ENCODE results near the gene BEX4.
"Not testable (repeated sequence)": the region's sequence is repeated elsewhere in the genome, so short reads cannot be mapped to it uniquely, and the experiment has no call there.

Gene BEX4

GRCh38 chrX:103214870-103215424 lies at the start of gene BEX4:
Gene BEX4 (plus strand): TSS chrX:103215108. CDS start chrX:103216154, 1,046 bp downstream.
- peak; percentile 60 to 69 for DNase-seq

- no peak for DNase-seq
Measured at GRCh38 chrX:103170216-103170615, 44.7 kb upstream of the BEX4 start.

GRCh38 chrX:103171353-103171752 lies 43.6 kb upstream of the BEX4 start:
- DNase-seq: no peak

DNA sequence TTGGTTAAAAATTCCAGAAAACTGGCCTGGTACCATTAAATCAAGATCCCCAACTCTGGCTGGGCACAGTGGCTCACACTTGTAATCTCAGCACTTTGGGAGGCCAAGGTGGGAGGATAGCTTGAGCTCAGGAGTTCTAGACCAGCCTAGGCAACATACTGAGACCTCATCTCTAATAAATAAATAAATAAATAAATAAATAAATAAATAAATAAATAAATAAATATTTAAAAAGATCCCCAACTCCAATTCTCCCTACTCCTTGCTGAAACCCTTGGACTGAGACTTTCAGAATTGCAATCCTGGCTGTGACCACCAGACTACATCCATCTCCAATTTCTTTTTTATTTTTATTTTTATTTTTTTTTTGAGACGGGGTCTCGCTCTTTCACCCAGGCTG lies 39.7 kb upstream of the BEX4 start:
- DNase-seq: not testable (repeated sequence)

- DNase-seq: peak; percentile 36 to 59
Measured at GRCh38 chrX:103175944-103176753, 38.8 kb upstream of the BEX4 start.

DNA sequence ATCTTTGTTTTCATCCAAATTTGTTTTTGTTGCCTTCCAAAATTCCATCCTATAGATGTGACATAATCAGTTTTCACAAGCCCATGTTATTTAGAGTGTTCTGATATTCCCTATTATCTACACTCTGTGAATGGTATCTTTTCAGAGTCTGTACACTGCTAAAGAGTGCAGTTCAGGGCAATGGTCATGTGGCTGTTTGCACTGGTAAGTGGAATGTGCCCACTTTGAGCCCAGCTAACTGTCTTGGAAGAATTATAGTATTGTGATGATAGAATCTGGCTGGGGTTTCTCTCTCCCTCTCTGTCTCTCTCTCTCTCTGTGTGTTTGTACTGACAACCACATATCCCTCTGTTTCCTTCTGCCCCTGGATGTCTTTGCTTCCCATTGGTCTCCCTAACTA lies 37.4 kb upstream of the BEX4 start:
- DNase-seq: no peak

DNA sequence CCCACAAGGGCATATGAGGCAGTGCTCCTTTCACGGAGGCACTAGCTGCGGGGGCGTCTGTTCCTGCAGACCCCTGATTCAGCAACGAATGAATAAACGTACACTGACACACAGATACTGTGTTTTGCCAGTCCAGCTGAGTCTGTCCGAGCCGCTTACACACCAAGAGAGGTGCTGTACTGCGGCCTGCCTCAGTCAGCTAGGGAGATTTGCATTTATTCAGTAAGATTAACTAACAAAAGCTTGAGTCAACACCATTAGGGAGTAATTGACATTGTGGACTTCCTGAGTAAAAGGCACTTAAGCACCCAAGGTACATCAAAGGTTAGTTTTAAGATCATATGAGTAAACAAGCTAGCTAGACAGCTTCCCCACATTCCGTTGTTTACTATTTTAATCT lies 31.0 kb upstream of the BEX4 start:
- DNase-seq: no peak

DNA sequence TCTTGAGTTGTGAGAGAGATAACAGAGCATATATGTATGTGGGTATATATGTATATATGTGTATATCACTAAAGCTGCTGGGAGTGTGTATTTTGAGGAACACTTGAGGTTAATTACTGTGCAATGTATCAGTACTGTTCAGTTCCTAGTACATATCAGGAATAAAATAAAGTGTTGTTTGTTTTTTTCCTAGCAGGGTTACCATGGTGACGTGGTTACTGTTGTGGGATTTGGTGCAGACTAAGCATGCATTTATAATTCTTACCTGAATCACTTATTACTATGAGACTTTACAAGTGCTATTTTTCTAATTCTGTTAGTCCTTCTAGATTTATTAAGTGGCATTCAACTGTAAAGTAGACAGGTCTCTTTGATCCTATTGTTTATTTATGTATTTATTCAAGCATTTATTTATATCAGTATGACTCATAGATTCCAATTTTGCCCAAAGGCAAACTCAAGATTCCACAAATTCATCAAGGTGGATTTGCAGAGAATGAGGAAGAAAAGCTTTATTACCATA lies 26.9 kb upstream of the BEX4 start:
- DNase-seq: no peak

DNA sequence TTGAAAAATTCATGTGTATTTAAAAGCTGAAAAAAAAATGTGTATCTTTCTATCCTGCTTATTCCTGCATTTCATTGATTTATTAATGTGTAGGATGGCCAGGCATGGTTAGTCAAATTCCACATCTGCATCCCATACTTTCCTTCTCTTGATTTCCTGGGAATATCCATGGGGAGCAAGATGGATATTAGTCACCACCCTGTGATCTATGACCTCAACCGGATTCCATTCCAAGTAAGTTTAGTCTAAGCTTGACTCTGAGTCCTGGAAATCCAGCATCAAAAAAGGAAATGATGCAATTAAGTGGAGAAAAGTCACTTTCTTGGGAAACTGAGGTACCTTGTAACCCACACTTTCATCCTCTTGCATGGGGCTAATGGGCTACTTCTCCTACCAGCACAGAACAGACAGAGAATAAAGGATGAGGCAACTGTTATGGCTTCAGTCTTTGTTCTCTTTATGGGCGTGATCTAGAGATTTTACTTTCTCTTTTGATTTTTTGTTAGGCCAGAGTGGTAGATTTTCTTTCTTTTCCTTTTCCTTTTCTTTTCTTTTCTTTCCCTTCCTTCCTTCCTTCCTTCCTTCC lies 17.1 kb upstream of the BEX4 start:
- DNase-seq: no peak

DNA sequence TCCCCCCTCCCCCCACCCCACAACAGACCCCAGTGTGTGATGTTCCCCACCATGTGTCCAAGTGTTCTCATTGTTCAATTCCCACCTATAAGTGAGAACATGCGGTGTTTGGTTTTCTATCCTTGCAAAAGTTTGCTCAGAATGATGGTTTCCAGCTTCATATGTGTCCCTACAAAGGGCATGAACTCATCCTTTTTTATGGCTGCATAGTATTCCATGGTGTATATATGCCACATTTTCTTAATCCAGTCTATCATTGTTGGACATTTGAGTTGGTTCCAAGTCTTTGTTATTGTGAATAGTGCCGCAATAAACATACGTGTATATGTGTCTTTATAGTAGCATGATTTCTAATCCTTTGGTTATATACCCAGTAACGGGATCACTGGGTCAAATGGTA lies 16.2 kb upstream of the BEX4 start:
- not testable (repeated sequence) for DNase-seq

DNA sequence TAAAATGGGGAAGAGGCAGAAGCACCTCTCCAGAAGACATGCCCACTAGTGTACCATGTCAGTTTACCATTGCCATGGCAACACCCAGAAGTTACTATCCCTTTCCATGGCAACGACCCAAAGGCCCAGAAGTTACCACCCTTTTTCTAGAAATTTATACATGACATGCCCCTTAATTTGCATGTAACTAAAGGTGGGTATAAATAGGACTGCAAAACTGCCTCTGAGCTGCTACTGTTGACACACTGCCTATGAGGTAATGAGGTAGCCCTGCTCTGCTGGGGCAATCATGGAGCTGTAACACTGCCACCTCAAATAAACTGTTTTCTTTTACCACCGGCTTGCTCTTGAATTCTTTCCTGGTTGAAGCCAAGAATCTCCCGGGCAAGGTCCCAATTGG lies 13.9 kb upstream of the BEX4 start:
- DNase-seq: no peak

DNA sequence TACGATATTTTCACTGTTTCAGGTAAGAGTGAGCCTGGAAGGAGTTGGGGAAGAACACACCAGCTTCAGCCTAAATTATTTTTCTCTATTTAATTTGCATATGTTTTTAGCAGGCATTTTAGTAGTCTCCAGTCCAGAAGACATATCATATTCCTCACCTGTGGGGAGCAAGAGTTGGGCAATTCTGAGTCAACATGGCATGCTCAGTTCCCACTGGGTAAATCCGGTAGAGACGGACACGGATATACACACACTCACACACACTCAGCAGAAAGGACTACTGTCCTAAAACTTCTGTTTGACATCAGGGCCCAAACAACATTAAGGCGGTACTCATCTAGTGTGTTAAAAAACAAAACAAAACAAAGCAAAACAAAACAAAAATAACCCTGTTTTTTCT lies 4.9 kb upstream of the BEX4 start:
- no peak for DNase-seq

DNA sequence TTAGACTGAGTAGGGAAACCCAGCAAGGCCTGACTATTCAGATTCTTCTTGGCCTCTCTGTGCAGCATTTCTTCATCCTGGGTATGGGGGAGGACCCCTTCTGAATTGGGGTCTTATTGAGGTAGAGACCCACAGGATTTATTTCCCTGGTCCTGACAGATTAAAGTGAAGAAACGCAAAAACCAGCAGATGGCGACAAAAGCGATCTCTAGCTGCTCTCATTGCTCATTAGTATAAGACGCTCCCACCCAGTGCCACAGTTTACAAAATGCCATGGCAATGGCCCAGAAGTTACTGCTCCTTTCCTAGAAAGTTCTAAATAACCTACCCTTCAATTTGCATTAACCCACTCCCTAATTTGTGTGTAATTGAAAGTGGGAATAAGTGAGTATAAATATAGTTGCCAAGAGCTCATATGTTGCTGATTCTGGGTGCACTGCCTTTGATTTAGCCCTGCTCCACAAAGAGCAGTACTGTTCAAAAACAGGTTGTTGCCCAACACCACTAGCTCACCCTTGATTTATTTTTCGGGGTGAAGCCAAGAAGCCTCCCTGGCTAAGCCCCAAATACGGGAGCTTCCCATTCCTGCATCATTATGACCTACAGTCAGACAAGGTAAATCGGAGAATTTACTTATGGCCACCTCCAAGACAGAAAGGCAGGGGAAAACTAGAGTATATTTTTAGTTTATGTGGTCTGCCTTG lies 3.7 kb upstream of the BEX4 start:
- peak; percentile 5 to 27 for DNase-seq

GRCh38 chrX:103212749-103213457 lies 2.0 kb upstream of the BEX4 start:
- DNase-seq: no peak

- peak in 1 of 2 donors; percentile 3 for DNase-seq
Measured at GRCh38 chrX:103215425-103215991, 600 bp downstream of the BEX4 start.

DNA sequence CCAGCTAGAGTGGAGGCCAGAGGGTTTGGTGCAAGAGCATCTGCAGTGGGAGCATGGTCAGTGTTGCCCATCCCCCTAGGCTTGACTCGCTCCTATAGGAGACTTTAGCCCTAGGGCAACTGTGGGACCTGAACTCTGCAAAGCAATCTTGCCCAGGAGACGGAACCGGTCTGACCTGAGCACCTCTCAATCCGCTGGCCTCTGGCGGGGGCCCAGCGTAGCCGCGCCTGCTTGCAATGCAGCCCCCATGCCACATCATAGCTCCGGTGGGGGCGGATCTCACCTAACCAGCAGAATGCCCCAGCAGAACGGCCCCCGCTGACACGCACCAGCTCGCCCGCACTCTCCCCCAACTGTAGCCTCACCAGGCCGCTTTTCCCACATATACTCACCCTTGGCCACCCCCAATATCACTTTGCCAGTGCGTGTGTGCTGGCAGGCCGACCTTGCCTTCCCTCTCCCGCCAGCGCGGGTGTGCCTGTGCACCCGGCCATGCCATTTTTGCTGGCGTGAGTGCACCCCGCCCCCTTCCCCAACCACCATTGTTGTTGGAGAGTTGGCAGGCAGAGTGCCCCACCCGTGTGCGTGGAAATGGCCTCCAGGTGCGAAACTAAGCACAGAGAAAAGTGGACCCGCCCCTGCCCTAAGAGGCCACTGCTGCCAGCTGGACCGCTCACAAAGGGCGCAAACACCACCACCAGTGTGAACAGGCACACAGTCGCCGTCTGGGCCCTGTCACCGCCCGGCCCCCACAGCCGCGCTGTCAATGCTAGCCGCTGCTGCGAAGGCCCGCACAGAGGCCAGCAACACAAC lies 5.8 kb downstream of the BEX4 start:
- no peak for DNase-seq

DNA sequence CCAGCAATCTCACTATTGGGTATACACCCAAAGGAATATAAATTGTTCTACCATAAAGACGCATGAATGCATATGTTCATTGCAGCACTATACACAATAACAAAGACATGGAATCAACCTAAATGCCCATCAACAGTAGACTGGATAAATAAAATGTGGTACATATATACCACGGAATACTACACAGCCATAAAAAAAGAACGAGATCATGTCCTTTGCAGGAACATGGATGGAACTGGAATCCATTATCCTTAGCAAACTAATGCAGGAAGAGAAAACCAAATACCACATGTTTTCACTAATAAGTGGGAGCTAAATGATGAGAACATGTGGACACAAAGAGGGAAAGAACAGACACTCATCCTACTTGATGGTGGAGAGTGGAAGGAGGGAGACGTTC lies 11.0 kb downstream of the BEX4 start:
- DNase-seq: not testable (repeated sequence)

DNA sequence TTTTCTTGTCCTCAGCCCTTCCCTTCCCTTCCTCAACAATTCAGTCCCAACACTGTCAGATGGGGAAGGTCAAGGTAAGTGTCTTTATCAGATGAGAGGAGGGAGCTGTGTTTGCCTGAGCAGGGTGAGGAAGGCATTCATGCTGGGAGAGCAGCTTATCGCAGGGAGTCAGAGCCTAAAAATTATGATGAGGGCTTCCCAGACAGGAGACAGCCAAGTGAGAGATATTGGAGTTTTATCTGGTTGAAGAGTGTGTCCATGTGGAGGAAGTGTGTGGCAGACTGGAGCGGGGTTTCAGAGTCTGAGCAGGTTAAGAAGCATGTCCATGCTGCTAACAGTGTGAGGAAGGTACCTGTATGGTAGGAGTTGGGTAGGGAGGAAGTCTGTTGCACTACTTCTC lies 18.4 kb downstream of the BEX4 start:
- no peak for DNase-seq

GRCh38 chrX:103234869-103235268 lies 20.0 kb downstream of the BEX4 start:
- no peak for DNase-seq

- not testable (repeated sequence) for DNase-seq
Measured at GRCh38 chrX:103235608-103236007, 20.7 kb downstream of the BEX4 start.

DNA sequence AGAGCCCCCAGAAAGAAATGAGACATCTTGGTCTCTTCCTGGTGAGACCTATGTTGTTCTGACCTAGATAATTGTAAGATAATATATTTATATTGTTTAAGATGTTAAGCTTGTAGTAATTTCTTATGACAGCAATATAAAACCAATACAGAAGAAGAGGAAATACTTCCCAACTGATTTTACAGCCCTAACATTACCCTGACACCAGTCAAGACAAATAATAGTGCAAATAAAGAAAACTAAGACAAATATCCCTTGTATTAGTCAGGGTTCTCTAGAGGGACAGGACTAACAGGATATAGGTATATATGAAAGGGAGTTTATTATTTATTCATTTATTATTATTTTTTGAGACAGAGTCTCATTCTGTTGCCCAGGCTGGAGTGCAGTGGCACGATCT lies 21.4 kb downstream of the BEX4 start:
- DNase-seq: no peak

All from stimulated activated CD4-positive, alpha-beta T cell treated with anti-CD3 and anti-CD28 coated beads, Interleukin-2, amount 100 ng/mL, for 48 hours (primary cell).